ENCODE measurements around the gene ZNF385C.

ZNF385C gene

DNA sequence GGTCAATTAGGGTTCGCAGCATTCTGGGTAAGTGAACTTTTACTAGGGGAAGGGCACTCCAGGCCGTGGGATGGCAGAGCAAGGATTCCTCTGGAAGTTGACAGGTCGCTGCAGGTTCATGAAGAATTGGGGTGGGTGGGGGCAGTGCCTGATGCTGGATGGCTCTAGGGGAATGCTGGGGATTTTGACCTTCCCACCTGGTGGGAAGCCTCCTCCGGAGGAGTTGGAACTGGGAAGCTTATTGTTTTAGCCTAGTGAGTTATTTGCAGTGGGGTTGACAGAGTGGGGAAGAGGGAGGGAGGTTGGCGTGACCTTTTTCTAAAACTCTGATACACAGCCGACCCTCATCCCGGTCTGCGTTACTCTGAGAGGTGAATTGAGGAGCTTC is 47.3 kb downstream of the ZNF385C start:
- Mint-ChIP-seq H3K4me3 (peak overlapping the region; percentile 64), H3K27ac (no peak overlapping the region), H3K36me3 (no peaks in the 10 kb centered on the region), H3K27me3 (peaks cover 86% of the 10 kb centered on the region), H3K4me1 (peaks cover 10% of the 10 kb centered on the region), H3K9me3 (no peaks in the 10 kb centered on the region)
- CTCF ChIA-PET, result interaction anchor here (1.0 to 1.4 kb wide), 5 partner anchors 12 to 26 kb away, joined by 3 to 5 read pairs (median 4); no protein-coding TSS in a partner anchor
- no peak for DNase-seq

DNA sequence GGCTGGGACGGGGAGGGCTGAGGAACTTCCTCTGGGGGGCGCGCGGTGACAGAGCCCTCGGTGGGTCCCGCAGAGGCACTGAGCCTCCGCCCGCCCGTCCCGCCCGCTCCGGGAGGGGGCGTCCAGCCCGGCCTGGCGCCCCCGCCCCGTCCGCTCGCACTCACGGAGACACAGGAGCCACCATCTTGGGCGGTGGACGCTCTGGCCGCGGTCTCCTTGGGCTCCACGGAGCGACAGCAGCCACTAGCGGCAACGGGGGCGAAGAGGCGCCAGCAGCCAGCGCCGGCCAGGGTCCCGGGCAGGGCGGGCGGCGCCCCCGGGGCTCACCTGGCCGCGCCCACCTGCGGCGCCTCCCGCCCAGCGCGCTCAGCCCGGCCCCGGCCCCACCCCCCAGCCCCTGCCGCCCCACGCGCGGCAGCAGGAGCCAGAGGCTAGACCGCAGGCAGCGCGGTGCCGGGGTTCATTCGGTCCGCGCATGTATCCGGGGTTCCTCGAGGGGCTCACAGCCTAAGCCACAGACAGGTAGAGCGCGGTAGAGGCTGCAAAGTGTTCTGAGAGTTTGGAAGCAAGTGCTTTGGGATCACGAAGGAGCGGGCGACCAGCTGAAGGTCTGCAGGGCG is 47.8 kb downstream of the ZNF385C start, which contains the start of gene C17orf113:
Gene C17orf113, minus strand, starts transcription at position 209 of the 620 bp plus-strand sequence. CDS start 7,225 bp downstream, outside the sequence.
- Mint-ChIP-seq H3K36me3 (no peaks in the 10 kb centered on the region), H3K27me3 (peaks cover 81% of the 10 kb centered on the region), H3K9me3 (no peaks in the 10 kb centered on the region), H3K4me3 (peak within 1 kb of the TSS; percentile 65), H3K27ac (no peak within 1 kb of the TSS), H3K4me1 (peaks cover 10% of the 10 kb centered on the region)
- peak; percentile 60 for DNase-seq
- CTCF ChIA-PET, result interaction anchor here (1.0 to 1.4 kb wide), 5 partner anchors 12 to 25 kb away, joined by 3 to 5 read pairs (median 4); no protein-coding TSS in a partner anchor

DNA sequence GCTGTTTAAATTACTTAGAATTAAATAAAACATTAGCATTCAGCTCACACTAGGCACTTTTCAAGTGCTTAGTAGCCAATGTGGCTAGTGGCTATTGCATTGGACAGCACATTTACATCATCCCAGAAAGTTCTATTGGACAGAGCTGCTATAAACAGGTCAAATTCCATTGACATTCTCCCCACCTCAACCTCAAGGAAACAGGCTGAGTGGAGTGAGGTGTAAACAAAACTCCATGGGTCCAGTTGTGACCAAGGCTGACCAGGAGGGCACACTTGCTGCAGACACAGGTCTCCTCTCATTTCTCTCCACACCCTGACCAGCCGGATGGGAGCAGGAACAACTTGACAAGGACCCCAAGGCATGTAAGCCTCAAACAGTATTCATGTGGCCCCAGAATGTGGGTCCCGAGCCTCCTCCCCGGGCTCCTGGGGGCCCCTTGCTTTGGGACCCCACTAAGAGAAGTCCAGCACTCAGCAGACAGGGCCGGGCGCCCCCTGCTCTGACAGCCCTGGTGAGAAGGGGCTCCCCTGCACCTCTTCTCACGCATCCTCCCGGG is 48.4 kb downstream of the ZNF385C start:
- no peaks in the 10 kb centered on the region for H3K36me3 Mint-ChIP-seq
- no peak for DNase-seq
- peaks cover 75% of the 10 kb centered on the region for H3K27me3 Mint-ChIP-seq
- no peak overlapping the region for H3K27ac Mint-ChIP-seq
- peak overlapping the region; percentile 65 for H3K4me3 Mint-ChIP-seq
- CTCF ChIA-PET, result interaction anchor here (0.6 kb wide), 1 partner anchor 167 kb away, joined by 3 read pairs; no protein-coding TSS in a partner anchor
- H3K9me3 Mint-ChIP-seq, result no peaks in the 10 kb centered on the region
- peaks cover 10% of the 10 kb centered on the region for H3K4me1 Mint-ChIP-seq

DNA sequence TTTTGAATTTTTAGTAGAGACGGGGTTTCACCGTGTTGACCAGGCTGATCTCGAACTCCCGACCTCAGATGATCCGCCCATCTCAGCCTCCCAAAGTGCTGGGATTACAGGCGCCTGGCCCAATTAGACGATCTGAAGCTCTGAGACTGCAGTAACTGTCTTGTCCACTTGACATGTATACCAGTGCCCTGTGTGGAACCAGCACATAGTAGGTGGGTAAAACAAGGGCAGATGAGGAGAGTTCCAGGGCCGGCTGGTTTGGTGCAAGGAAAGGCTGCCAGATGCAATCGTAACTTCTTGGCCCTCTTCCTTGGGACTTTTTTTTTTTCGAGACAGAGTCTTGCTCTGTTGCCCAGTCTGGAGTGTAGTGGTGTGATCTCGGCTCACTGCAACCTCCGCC is 50.9 kb downstream of the ZNF385C start:
- Mint-ChIP-seq H3K9me3 (no peaks in the 10 kb centered on the region), H3K4me3 (no peak overlapping the region), H3K36me3 (no peaks in the 10 kb centered on the region), H3K4me1 (peaks cover 10% of the 10 kb centered on the region), H3K27ac (no peak overlapping the region), H3K27me3 (peaks cover 55% of the 10 kb centered on the region)
- no peak for DNase-seq
- CTCF ChIA-PET, result no interaction called here

DNA sequence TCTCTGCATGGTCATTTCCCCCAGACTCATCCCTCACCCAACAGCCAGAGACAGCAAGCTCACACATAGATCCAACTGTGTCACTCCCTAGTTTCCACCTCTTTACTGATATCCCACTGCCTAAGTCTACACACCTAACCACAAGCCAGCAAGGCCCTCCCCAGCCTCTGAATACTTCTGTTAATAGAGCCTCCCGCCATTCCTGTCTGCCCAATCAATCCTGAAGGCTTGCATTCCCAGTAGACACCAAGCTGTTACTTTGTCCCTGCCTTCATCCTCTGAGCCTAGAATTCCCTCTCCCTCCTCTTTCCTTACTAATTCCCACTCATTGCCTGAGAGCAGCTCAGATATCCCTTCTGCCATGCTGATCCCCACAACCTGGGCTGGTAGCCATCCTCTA is 52.6 kb downstream of the ZNF385C start:
- Mint-ChIP-seq H3K27me3 (peaks cover 51% of the 10 kb centered on the region), H3K27ac (no peak overlapping the region), H3K4me1 (peaks cover 6% of the 10 kb centered on the region), H3K9me3 (no peaks in the 10 kb centered on the region), H3K36me3 (no peaks in the 10 kb centered on the region), H3K4me3 (no peak overlapping the region)
- CTCF ChIA-PET, result interaction anchor here (1.3 kb wide), 1 partner anchor 19 kb away, joined by 4 read pairs; no protein-coding TSS in a partner anchor
- no peak for DNase-seq

DNA sequence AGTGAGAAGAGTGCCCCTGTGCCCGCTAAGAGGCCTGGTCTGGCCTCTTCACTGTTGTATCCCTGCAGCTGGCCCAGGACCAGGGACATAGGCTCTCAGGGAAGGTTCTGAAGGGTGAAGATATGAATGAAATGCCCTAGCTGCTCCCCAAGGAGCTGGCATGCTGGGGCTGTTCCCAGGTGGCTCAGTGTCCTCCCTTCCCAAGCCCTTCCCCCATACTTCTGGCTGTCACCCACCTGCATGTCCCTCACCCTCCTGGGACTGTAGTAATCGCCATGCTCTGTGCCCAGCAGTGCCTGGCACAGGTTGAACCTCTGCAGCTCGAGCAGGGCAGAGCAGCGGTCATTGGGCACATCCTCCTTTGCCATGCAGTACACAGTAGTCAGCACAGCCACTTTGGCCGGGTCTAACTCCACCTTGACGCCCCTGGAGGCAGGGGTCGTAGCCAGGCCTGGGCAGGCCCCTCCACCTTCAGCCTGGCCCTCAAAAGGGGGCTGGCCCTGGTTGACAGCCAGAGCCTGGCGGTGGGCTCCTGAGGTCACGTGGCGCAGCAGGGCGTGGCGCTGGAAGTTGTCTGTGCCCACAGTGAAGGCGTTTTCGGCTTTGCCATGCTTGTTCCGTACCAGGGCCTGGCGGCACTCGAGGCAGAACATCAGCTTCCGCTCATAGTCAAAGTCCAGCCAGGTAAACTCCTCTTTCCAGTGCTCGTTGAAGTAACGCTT is 55.5 kb downstream of the ZNF385C start:
- H3K27me3 Mint-ChIP-seq, result peaks cover 53% of the 10 kb centered on the region
- H3K36me3 Mint-ChIP-seq, result no peaks in the 10 kb centered on the region
- H3K27ac Mint-ChIP-seq, result no peak overlapping the region
- no peaks in the 10 kb centered on the region for H3K4me1 Mint-ChIP-seq
- CTCF ChIA-PET, result no interaction called here
- no peak overlapping the region for H3K4me3 Mint-ChIP-seq
- no peak for DNase-seq
- H3K9me3 Mint-ChIP-seq, result no peaks in the 10 kb centered on the region

DNA sequence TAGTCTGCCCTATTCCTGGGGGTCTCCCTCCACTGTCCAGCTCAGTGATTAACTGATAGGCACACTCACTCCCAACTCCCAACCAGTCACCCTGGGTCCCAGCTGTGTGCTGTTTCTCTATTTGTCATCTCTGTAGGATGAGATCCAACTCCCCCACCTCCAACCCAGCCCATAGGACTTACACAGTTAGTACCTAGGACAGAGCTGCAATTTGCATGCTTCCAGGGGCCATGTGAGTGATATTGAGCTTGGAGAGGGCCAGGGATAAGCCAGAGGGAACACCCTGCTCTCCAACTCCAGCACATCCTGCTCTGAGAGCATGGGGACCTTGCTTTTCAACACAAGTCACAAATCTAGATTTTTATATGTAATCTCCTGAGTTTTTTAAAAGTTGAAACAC is 56.7 kb downstream of the ZNF385C start:
- H3K27ac Mint-ChIP-seq, result no peak overlapping the region

DNA sequence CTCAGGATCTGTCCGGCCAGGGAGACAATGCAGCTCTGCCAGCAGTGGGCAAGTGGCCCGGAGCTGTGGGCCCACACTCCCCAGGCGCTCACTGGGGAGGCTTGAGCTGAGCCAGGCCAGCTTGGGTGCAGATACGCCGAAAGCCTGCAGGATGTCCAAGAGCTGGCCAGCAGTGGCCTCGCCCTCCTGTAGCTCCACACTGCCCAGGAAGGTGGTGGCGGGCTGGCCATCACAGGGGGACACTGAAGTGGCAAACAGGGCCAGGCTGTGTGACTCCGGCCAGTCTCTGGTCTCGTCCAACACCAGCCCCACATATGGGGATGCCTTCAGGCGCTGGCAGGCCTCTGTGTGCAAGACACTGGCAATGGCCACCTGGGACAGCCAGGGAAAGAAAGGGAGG is 57.5 kb downstream of the ZNF385C start:
- DNase-seq, result no peak
- H3K4me3 Mint-ChIP-seq, result no peak overlapping the region
- CTCF ChIA-PET, result interaction anchor here (0.9 to 1.9 kb wide), 5 partner anchors 12 to 78 kb away, joined by 4 to 9 read pairs (median 4); no protein-coding TSS in a partner anchor
- no peaks in the 10 kb centered on the region for H3K36me3 Mint-ChIP-seq
- no peaks in the 10 kb centered on the region for H3K9me3 Mint-ChIP-seq
- H3K27me3 Mint-ChIP-seq, result peaks cover 57% of the 10 kb centered on the region
- no peaks in the 10 kb centered on the region for H3K4me1 Mint-ChIP-seq
- no peak overlapping the region for H3K27ac Mint-ChIP-seq

More for the DNA sequence above, 56.7 kb downstream of the ZNF385C start:
- Mint-ChIP-seq H3K27me3 (peaks cover 54% of the 10 kb centered on the region), H3K4me3 (no peak overlapping the region), H3K4me1 (no peaks in the 10 kb centered on the region), H3K9me3 (no peaks in the 10 kb centered on the region), H3K36me3 (no peaks in the 10 kb centered on the region)
- CTCF ChIA-PET, result interaction anchor here (1.3 to 1.9 kb wide), 3 partner anchors 13 to 24 kb away, joined by 4 to 9 read pairs (median 4); no protein-coding TSS in a partner anchor
- no peak for DNase-seq

DNA sequence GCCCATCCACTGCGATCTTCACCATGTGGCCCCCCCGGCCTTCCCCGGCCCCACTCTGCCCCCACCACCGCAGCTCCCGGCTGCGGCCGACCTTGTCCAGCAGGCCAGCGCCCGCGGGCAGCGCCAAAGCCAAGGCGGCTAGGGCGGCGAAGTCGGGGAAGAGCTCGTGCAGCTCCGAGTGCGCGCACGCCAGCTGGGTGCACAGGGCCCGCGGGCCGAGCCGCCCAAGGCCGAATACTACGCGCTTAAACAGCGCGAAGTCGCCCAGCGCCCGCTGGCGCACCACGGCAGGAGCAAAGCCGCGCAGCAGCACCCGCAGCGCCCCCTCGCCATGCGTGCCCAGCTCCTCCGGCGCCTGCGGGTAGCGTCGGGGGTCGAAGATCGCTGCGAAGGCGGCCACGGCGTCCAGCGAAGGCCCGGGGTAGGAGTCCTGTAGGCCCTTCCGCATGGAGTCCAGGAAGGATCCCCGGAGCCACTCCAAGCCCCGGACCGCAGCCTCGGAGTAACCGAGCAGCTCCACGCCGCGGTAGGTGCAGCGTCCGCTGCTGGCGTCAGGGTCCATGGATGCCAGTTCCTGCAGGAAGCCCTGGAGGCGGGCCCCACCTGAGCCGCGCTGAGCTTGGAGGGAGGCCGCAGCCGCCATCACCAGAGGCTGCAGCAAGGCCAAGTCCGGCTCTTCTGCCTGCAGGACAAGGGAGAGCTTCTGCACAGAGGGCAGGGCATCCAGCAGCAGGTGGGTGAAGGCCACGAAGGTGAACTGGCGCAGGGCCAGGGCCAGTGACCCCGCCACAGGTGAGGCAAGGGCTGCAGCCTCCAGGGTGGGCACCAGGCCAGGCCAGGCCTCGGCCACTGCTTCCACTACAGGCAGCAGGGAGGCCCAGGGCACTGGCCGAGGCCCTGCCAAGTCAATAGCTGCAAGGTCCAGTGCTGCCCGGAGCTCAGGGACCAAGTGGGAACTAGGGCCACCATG is 58.2 kb downstream of the ZNF385C start:
- CTCF ChIA-PET, result interaction anchor here (0.5 to 1.9 kb wide), 7 partner anchors 9 to 78 kb away, joined by 3 to 9 read pairs (median 4); no protein-coding TSS in a partner anchor
- no peaks in the 10 kb centered on the region for H3K36me3 Mint-ChIP-seq
- H3K27ac Mint-ChIP-seq, result no peak overlapping the region
- DNase-seq, result no peak
- H3K4me3 Mint-ChIP-seq, result no peak overlapping the region
- H3K4me1 Mint-ChIP-seq, result no peaks in the 10 kb centered on the region
- H3K27me3 Mint-ChIP-seq, result peaks cover 57% of the 10 kb centered on the region
- no peaks in the 10 kb centered on the region for H3K9me3 Mint-ChIP-seq

DNA sequence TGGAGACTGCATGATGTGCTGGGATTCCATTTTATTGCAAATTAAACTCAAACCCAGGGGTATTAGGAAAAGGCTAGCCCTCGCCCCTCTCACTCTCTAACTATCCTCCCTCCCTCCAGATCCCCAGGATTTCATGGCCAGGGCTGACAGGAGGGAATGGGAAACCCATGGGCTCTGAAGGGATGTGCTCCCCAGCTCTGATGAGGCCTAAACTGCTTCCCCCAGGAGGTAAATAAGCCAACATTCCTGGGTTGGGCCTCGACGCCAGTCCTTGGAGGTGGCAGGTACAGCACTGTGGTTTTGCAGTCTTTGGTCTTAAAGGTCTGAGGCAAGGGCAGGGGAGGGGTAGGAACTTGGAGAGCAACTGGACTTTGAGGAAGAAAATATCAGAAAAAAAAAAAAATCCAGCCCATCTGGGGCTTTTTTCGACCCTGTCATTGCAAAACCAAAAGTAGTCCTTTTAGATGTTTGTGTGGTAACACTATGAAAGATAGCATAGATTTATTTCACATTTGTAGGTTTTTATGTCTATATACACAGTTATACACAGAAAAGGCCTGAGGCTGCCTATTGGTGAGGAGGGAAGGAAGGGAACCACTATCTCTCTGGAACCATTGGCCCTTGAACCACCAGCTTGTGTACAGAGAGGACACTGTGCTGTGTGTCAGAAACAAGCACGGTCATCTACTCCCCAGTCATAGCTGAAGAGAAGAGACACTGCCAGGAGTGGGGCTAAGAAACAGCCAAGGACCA is 59.9 kb downstream of the ZNF385C start:
- Mint-ChIP-seq H3K4me1 (peaks cover 10% of the 10 kb centered on the region), H3K4me3 (no peak overlapping the region)
- CTCF ChIA-PET, result interaction anchor here (0.6 to 1.8 kb wide), 4 partner anchors 8 to 301 kb away, joined by 3 to 6 read pairs (median 4); no protein-coding TSS in a partner anchor

DNA sequence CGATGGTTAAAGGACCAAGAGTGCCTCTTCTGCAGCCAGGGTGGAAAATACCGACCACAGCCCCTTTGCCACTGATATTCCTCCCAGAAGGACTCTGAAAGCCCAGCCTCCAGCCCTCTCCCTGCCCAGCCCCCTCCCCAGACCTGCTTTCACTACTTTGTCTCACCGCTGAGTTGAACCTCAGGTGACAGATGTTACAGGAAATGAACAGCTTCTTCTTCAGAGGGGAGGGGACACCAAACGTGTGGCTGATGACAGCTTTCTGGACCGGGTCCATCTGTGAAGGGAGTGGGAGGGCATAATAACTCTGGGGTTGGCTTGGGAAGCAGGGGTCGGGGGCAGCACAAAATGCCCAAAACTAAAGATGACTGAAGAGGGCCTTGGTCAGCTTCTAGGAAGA is 64.2 kb downstream of the ZNF385C start:
- peaks cover 38% of the 10 kb centered on the region for H3K27me3 Mint-ChIP-seq
- CTCF ChIA-PET, result interaction anchor here (0.8 to 1.4 kb wide), 5 partner anchors 11 to 84 kb away, joined by 3 to 4 read pairs (median 3); no protein-coding TSS in a partner anchor
- peak; percentile 28 for DNase-seq
- peaks cover 10% of the 10 kb centered on the region for H3K4me1 Mint-ChIP-seq
- no peaks in the 10 kb centered on the region for H3K36me3 Mint-ChIP-seq
- H3K27ac Mint-ChIP-seq, result no peak overlapping the region
- H3K4me3 Mint-ChIP-seq, result no peak overlapping the region
- H3K9me3 Mint-ChIP-seq, result no peaks in the 10 kb centered on the region

More for the DNA sequence above, 59.9 kb downstream of the ZNF385C start:
- Mint-ChIP-seq H3K27me3 (peaks cover 68% of the 10 kb centered on the region), H3K9me3 (no peaks in the 10 kb centered on the region), H3K36me3 (no peaks in the 10 kb centered on the region), H3K27ac (no peak overlapping the region)
- no peak for DNase-seq

DNA sequence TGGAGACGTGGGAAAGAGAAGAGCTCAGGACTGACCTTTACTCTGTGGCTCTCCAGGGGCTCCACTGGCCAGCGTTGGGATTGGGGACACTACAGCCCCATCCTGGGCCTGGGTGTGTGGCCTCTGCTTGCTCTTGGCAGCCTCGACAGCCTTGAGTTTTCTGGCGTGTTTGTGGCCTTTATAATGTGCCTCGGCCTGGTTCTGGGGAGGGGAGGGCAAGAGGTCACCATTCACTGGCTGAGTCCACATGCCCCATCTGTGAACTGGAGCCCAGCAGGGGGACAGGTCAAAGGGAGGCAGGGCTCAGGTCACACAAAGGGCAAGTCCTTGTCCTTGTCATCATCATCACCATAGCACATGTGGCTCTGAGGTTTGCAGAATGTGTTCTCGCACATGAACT is 66.7 kb downstream of the ZNF385C start:
- Mint-ChIP-seq H3K27ac (no peak overlapping the region), H3K27me3 (peaks cover 25% of the 10 kb centered on the region), H3K36me3 (no peaks in the 10 kb centered on the region), H3K4me3 (no peak overlapping the region), H3K4me1 (peaks cover 10% of the 10 kb centered on the region), H3K9me3 (no peaks in the 10 kb centered on the region)
- CTCF ChIA-PET, result interaction anchor here (1.4 to 1.9 kb wide), 2 partner anchors 8 to 14 kb away, joined by 3 to 6 read pairs; no protein-coding TSS in a partner anchor
- no peak for DNase-seq

DNA sequence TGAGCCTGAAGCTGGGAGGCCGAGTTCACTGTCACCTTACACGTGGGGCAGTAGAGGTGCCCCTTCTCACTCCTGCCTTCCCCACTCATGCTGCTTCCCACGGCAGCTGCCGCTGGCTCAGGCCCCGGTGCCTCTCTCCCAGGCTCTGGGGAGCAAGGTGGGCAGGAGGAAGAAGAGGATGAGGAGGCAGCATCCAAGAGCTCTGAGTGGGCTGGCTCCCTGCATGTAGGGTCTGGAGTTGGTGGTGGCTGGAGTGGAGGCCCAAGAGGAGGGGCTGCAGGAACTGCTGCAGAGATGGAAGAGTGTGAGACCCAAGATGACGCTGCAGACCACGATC is 69.5 kb downstream of the ZNF385C start:
- Mint-ChIP-seq H3K27me3 (peaks cover 13% of the 10 kb centered on the region), H3K4me1 (peaks cover 9% of the 10 kb centered on the region), H3K36me3 (peaks cover 3% of the 10 kb centered on the region), H3K9me3 (no peaks in the 10 kb centered on the region), H3K27ac (no peak overlapping the region), H3K4me3 (no peak overlapping the region)
- CTCF ChIA-PET, result interaction anchor here (1.2 to 14.4 kb wide), 2 partner anchors 12 to 87 kb away, joined by 4 to 222 read pairs; partner anchors contain the start of genes DHX58 and KAT2A
- DNase-seq, result no peak

Data from activated naive CD4-positive, alpha-beta T cell treated with anti-CD3 and anti-CD28 coated beads, Interleukin-2, amount 10 ng/mL, durations not matched to agents 7 days and 5 days (primary cell).